GM23338 (cell line): ENCODE measurements around the gene CPNE1.

Experiments used
- CTCF ChIP-seq, 2 experiments: fragments of 200-600 bp in 1 of 2; sonication (generic) in 1 of 2; conservative IDR thresholded peaks; 2 replicates each; pipeline versions ENCODE4 v1.5.1 to v1.6.1; 2016 to 2017; ENCODE audit warnings: antibody characterized with exemption in 2 of 2, low read depth in 2 of 2, mild to moderate bottlenecking in 2 of 2, moderate library complexity in 1 of 2
- ETS1 ChIP-seq: IDR thresholded peaks from 2 replicates; pipeline ENCODE4 v1.6.1; 2016; ENCODE audit warnings: antibody characterized with exemption
- EZH2 ChIP-seq: fragments of 200-600 bp; sonication (generic); IDR thresholded peaks from one replicate; pipeline ENCODE4 v1.8.0; 2017; ENCODE audit warnings: antibody characterized with exemption, mild to moderate bottlenecking, low read depth; ENCODE audit not compliant: unreplicated experiment
- EZH2phosphoT487 ChIP-seq: fragments of 200-600 bp; sonication (generic); IDR thresholded peaks from one replicate; pipeline ENCODE4 v1.8.1; 2018; ENCODE audit warnings: antibody characterized with exemption; ENCODE audit not compliant: unreplicated experiment
- JUNB ChIP-seq: IDR thresholded peaks from one replicate; pipeline ENCODE4 v1.6.1; 2016; ENCODE audit warnings: antibody characterized with exemption; ENCODE audit not compliant: unreplicated experiment
- POLR2AphosphoS5 ChIP-seq: IDR thresholded peaks from 2 replicates; pipeline ENCODE4 v1.6.1; 2016; ENCODE audit warnings: antibody characterized with exemption, low read depth
- REST ChIP-seq: IDR thresholded peaks from one replicate; pipeline ENCODE4 v1.6.1; 2018; ENCODE audit warnings: antibody characterized with exemption; ENCODE audit not compliant: unreplicated experiment
- ZNF114 ChIP-seq: fragments of 250-450 bp; sonication (Bioruptor Pico); IDR thresholded peaks from 2 replicates; pipeline ENCODE4 v1.5.0; 2020; ENCODE audit warnings: mild to moderate bottlenecking, moderate library complexity
- ZNF331 ChIP-seq: fragments of 250-450 bp; sonication (Bioruptor Pico); IDR thresholded peaks from 2 replicates; pipeline ENCODE4 v1.5.0; 2020; ENCODE audit warnings: low read depth, mild to moderate bottlenecking, moderate library complexity
- ZNF462 ChIP-seq: fragments of 250-450 bp; sonication (Bioruptor Pico); IDR thresholded peaks from 2 replicates; pipeline ENCODE4 v1.5.0; 2020; ENCODE audit warnings: mild to moderate bottlenecking, moderate library complexity

- TF ChIP-seq CTCF (conservative IDR thresholded peaks at IDR 0.05; ENCODE audit: low read depth in 2 of 2) (no peak), POLR2AphosphoS5 (no peak), EZH2phosphoT487 (no peak), REST (no peak), EZH2 (no peak), JUNB (no peak), ETS1 (no peak), ZNF462 (CRISPR knock-in tag) (no peak), ZNF331 (CRISPR knock-in tag) (no peak), ZNF114 (CRISPR knock-in tag) (no peak)
These were observed 65.0 kb downstream of the CPNE1 start for GRCh38 chr20:35599776-35600120.
